ENCODE data around the gene CELF5. TPM values are rescaled to one million over a fixed set of nuclear protein-coding genes. Genes with fewer than 3 reads are reported as not detected.

CELF5 gene
- total and polyA plus RNA-seq, 9 of the 15 experiments (the other 6 are each of a cell fraction or from before 2014, with no cell fraction given): 0.01 to 0.56 (median 0.22) TPM

DNA sequence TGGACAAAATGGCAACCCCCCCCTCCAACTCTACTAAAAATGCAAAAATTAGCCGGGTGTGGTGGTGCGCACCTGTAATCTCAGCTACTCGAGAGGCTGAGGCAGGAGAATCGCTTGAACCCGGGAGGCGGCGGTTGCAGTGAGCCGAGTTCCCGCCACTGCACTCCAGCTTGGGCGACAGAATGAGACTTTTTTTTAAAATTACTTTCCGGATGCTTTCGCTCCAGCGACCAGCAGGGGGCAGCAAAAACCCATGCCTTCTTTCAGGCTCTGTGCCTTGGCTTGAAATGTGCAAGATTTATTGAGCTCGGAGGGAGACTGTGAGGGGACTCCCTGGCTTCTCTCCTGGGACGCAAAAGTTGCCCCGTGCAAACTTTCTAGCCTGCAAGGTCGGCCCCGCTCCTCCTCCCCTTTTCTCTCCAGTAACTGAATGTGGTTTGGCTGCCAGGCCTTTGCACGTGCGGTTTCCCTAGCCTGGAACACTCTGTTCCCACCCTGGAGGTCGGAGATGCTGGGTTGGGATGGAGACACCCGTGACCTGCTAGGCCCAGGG is 80.5 kb downstream of the CELF5 start (continued):
- TF ChIP-seq MGA (IDR thresholded peaks at IDR 0.05) (no peak), HDGF (IDR thresholded peaks at IDR 0.05) (no peak), ATF2 (CRISPR knock-in tag; IDR thresholded peaks at IDR 0.05) (no peak), ZBTB8A (IDR thresholded peaks at IDR 0.05; ENCODE audit: partially characterized antibody) (no peak), SMARCA5 (IDR thresholded peaks at IDR 0.05) (no peak), RHOXF2B (CRISPR knock-in tag; conservative IDR thresholded peaks at IDR 0.05) (no peak), ZNF583 (CRISPR knock-in tag; IDR thresholded peaks at IDR 0.05) (no peak), ZC3H11A (IDR thresholded peaks at IDR 0.05; ENCODE audit: low read depth, low read length) (no peak), HBP1 (CRISPR knock-in tag; IDR thresholded peaks at IDR 0.05) (no peak), PPARD (CRISPR knock-in tag; IDR thresholded peaks at IDR 0.05) (no peak), PHB (CRISPR knock-in tag; IDR thresholded peaks at IDR 0.05) (no peak), RAD21 (CRISPR knock-in tag; conservative IDR thresholded peaks at IDR 0.05 in 1 of 2, IDR thresholded peaks at IDR 0.05 in 1 of 2) (peak; percentile 43 to 77)
- TF ChIP-seq, protein P1, sequence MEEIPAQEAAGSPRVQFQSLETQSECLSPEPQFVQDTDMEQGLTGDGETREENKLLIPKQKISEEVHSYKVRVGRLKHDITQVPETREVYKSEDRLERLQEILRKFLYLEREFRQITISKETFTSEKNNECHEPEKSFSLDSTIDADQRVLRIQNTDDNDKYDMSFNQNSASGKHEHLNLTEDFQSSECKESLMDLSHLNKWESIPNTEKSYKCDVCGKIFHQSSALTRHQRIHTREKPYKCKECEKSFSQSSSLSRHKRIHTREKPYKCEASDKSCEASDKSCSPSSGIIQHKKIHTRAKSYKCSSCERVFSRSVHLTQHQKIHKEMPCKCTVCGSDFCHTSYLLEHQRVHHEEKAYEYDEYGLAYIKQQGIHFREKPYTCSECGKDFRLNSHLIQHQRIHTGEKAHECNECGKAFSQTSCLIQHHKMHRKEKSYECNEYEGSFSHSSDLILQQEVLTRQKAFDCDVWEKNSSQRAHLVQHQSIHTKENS (CRISPR knock-in tag; IDR thresholded peaks at IDR 0.05): no peak

Measured in K562 (cell line).